Measurements from ENCODE around the gene ATCAY. TPM values are rescaled to one million over a fixed set of nuclear protein-coding genes. Genes with fewer than 3 reads are reported as not detected.

The ATCAY gene
- total and polyA plus RNA-seq, 2 of the 4 experiments (the other 2 are of a cell fraction) = 0.31 to 0.36 TPM

DNA sequence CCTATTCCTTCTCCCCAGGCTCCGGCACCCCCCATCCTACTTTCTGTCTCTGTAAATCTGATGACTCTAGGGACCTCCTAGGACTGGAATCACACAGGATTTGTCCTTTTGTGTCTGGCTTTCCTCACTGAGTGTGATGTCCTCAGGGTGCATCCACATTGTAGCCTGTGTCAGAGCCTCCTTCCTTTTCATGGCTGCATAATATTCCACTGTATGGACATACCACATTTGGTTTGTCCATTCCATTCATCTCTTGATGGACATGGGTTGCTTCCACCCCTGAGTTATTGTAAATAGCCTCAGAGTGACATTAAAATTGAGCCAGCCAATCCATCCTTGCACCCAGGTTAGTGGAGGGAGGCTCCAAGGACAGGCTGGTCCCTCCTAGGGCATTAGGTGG, 29.6 kb downstream of the ATCAY start:
- Histone ChIP-seq H3K9me1 (ENCODE audit: insufficient read depth, low read length) (no peaks in the 10 kb centered on the region), H2AK9ac (replicated peaks; ENCODE audit: low read depth, low read length, poor library complexity) (no peak overlapping the region), H2BK5ac (ENCODE audit: low read depth, low read length, poor library complexity, severe bottlenecking) (no peak overlapping the region), H3K9me3 (ENCODE audit: control insufficient read depth, insufficient read depth, low read length) (peaks cover 5% of the 10 kb centered on the region; the same call in 1 of the 2 replicates), H3K4me2 (ENCODE audit: low read depth, low read length) (no peak overlapping the region), H3K4me3 (ENCODE audit: insufficient read depth, low read depth, low read length) (no peak overlapping the region), H3K23ac (ENCODE audit: low read depth, low read length) (no peak overlapping the region), H3K18ac (ENCODE audit: low read depth, low read length) (no peak overlapping the region), H2AK5ac (ENCODE audit: low read depth, low read length) (no peak overlapping the region), H4K20me1 (ENCODE audit: insufficient read depth, low read length) (no peaks in the 10 kb centered on the region), H4K91ac (ENCODE audit: insufficient read depth, low read depth, low read length) (no peak overlapping the region), H3K36me3 (ENCODE audit: control insufficient read depth, insufficient read depth, low read length) (no peaks in the 10 kb centered on the region), H3K4me1 (ENCODE audit: control insufficient read depth, insufficient read depth, low read length) (no peaks in the 10 kb centered on the region), H3K14ac (replicated peaks; ENCODE audit: low read depth, low read length) (no peak overlapping the region), H2AFZ (replicated peaks; ENCODE audit: low read length, poor library complexity) (no peak overlapping the region), H3K27ac (ENCODE audit: insufficient read depth, low read length) (no peak overlapping the region), H3K4ac (ENCODE audit: low read depth, low read length) (no peak overlapping the region), H2BK120ac (ENCODE audit: low read depth, low read length) (no peak overlapping the region), H3K56ac (ENCODE audit: extremely low read depth, insufficient read depth, low read length) (no peak overlapping the region), H3K27me3 (ENCODE audit: control insufficient read depth, insufficient read depth, low read length) (no peaks in the 10 kb centered on the region; the same call in none of the 2 replicates), H2BK20ac (ENCODE audit: low read depth, low read length) (no peak overlapping the region), H3K9ac (ENCODE audit: low read depth, low read length) (no peak overlapping the region), H3K79me1 (ENCODE audit: low read depth in 1 of 2, low read length in 2 of 2) (no peaks in the 10 kb centered on the region), H4K8ac (ENCODE audit: low read depth in 2 of 2, low read length in 2 of 2) (no peak overlapping the region), H4K5ac (ENCODE audit: low read depth, low read length) (no peak overlapping the region), H2BK15ac (ENCODE audit: low read depth, low read length) (no peak overlapping the region)
- 100% methylated on average over 1 of the region's 1 CpG; no CpG with 5 or more reads in 1 of the 2 experiments for WGBS, 2 experiments (ENCODE audit: extremely low coverage in 2 of 2, insufficient read length in 1 of 2)
- ChIA-PET CTCF (no interaction called here), POLR2A (ENCODE audit: unreplicated experiment) (no interaction called here)
- no TSS peak for BruUV-seq (replicated peaks)
- intact Hi-C loops (cut with micrococcal nuclease) = no loop called here
- ATAC-seq (ENCODE audit: low read depth) (no peak), DNase-seq (no peak)
- in situ Hi-C loops (cut with MboI; ENCODE audit: low sequenced_read_pairs) = no loop called here
- TF ChIP-seq, protein P1, sequence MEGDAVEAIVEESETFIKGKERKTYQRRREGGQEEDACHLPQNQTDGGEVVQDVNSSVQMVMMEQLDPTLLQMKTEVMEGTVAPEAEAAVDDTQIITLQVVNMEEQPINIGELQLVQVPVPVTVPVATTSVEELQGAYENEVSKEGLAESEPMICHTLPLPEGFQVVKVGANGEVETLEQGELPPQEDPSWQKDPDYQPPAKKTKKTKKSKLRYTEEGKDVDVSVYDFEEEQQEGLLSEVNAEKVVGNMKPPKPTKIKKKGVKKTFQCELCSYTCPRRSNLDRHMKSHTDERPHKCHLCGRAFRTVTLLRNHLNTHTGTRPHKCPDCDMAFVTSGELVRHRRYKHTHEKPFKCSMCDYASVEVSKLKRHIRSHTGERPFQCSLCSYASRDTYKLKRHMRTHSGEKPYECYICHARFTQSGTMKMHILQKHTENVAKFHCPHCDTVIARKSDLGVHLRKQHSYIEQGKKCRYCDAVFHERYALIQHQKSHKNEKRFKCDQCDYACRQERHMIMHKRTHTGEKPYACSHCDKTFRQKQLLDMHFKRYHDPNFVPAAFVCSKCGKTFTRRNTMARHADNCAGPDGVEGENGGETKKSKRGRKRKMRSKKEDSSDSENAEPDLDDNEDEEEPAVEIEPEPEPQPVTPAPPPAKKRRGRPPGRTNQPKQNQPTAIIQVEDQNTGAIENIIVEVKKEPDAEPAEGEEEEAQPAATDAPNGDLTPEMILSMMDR (conservative IDR thresholded peaks at IDR 0.05; ENCODE audit: low read depth, low read length) = no peak
- TF ChIP-seq BHLHE40 (IDR thresholded peaks at IDR 0.05; ENCODE audit: low read depth, low read length) = no peak
- no peak for TF ChIP-seq MAFK (IDR thresholded peaks at IDR 0.05; ENCODE audit: low read depth, low read length)
- TF ChIP-seq RAD21 (IDR thresholded peaks at IDR 0.05; ENCODE audit: low read length) = no peak
- no peak for TF ChIP-seq SMC3 (IDR thresholded peaks at IDR 0.05; ENCODE audit: low read depth, low read length)
- TF ChIP-seq NFE2L2 (IDR thresholded peaks at IDR 0.05; ENCODE audit: low read depth, low read length) = no peak
- TF ChIP-seq CHD1 (IDR thresholded peaks at IDR 0.05; ENCODE audit: low read depth, low read length) = no peak
- no peak for TF ChIP-seq FOS (IDR thresholded peaks at IDR 0.05; ENCODE audit: low read depth, low read length)
- TF ChIP-seq RCOR1 (IDR thresholded peaks at IDR 0.05; ENCODE audit: insufficient replicate concordance, low read length) = no peak
- TF ChIP-seq RFX5 (IDR thresholded peaks at IDR 0.05; ENCODE audit: low read depth, low read length) = no peak
- TF ChIP-seq POLR2A (IDR thresholded peaks at IDR 0.05; ENCODE audit: low read depth, low read length) = no peak
- no peak for TF ChIP-seq MXI1 (IDR thresholded peaks at IDR 0.05; ENCODE audit: borderline replicate concordance, low read depth, low read length)
- TF ChIP-seq, protein P2, sequence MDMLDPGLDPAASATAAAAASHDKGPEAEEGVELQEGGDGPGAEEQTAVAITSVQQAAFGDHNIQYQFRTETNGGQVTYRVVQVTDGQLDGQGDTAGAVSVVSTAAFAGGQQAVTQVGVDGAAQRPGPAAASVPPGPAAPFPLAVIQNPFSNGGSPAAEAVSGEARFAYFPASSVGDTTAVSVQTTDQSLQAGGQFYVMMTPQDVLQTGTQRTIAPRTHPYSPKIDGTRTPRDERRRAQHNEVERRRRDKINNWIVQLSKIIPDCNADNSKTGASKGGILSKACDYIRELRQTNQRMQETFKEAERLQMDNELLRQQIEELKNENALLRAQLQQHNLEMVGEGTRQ (IDR thresholded peaks at IDR 0.05; ENCODE audit: low read depth, low read length) = no peak
- TF ChIP-seq MAZ (IDR thresholded peaks at IDR 0.05; ENCODE audit: borderline replicate concordance, low read depth, low read length) = no peak
- TF ChIP-seq, protein P3, sequence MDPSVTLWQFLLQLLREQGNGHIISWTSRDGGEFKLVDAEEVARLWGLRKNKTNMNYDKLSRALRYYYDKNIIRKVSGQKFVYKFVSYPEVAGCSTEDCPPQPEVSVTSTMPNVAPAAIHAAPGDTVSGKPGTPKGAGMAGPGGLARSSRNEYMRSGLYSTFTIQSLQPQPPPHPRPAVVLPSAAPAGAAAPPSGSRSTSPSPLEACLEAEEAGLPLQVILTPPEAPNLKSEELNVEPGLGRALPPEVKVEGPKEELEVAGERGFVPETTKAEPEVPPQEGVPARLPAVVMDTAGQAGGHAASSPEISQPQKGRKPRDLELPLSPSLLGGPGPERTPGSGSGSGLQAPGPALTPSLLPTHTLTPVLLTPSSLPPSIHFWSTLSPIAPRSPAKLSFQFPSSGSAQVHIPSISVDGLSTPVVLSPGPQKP (IDR thresholded peaks at IDR 0.05; ENCODE audit: borderline replicate concordance, low read depth, low read length) = no peak
- no peak for TF ChIP-seq CEBPB (IDR thresholded peaks at IDR 0.05; ENCODE audit: low read depth, low read length)
- dilution Hi-C loops (cut with HindIII; ENCODE audit: low sequenced_read_pairs, unreplicated experiment) = no loop called here
